Erythroblast (primary cell): Measurements from ENCODE around the gene KRTAP19-3.

Source experiments
- GATA1 ChIP-seq: IDR thresholded peaks from 2 replicates; pipeline ENCODE4 v1.6.1; 2011; ENCODE audit warnings: low read depth, mild to moderate bottlenecking, control low read depth, low read length, moderate library complexity
- POLR2A ChIP-seq: IDR thresholded peaks from 2 replicates; pipeline ENCODE4 v1.6.1; 2011; ENCODE audit warnings: mild to moderate bottlenecking, low read length

DNA sequence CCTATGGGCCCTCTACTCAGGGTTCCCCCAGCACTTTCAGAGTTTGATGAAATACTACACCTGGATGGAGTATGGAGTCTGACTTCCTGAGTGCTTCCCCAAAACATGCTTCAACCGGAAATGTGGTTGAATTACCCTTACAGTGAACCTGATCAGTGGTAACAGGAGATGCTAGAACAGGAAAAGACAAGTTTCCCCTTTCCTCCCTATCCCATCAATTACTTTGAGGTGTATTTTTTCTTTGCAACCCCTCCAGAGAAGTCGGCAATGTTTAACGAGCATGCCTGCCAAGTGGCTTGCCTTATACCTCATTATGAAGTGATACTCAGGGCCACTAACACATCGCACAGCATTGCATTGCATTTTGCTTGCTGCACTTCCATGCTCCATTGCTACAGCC is 44.8 kb downstream of the KRTAP19-3 start:
- TF ChIP-seq POLR2A, result no peak
- no peak for TF ChIP-seq GATA1
